Measurements from ENCODE around the gene ARHGAP23. TPM values are rescaled to one million over a fixed set of nuclear protein-coding genes. Genes with fewer than 3 reads are reported as not detected.

ARHGAP23 gene
- total RNA-seq, 2 experiments from 2014 or later = 0.73 TPM; not detected in 1

DNA sequence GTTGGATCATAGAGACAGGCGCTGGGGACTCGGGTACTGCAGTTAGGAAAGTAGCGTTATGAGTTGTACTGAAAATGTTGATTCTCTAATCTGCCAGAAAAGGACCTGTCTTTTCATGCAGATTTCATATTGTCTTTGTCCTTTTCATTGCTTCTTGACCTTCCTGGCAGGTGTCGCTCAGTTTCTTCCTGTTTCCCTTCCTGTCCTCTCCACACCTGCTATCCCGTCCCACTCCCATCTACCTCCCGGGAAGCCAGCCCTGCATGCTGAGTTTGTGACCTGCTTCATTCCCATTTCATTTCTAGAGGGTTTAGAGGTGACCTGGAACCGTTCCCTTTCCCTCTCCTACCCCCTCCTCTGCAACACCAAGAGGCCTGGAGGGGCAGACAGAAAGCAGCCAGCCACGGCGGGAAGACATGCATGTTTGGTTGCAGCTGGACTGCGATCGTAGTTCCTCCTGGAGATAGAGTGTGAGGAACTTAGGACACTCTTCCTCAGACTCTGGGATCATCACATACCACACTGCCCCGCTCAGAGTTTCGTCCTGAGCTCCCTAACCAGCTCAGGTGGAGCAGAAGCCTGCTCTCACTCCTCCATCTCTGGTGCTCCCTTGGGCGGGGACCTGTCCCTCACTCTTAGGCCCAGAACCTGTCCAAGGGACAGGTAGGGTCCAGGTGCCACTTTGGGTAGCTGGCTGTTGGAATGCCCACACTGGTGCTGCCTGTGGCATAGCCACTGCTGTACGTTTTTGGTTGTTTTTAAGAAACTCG, 23.9 kb upstream of the ARHGAP23 start:
- Histone ChIP-seq H3K27me3 (ENCODE audit: control insufficient read depth in 1 of 2, insufficient read depth in 2 of 2, low read length in 2 of 2) (no peaks in the 10 kb centered on the region), H3K4me3 (ENCODE audit: low read length) (no peak overlapping the region), H3K9me3 (ENCODE audit: control insufficient read depth in 1 of 2, insufficient read depth in 1 of 2, low read length in 2 of 2) (no peaks in the 10 kb centered on the region), H3K4me1 (ENCODE audit: insufficient read depth, low read length) (no peaks in the 10 kb centered on the region), H3K27ac (ENCODE audit: low read depth in 1 of 2, low read length in 2 of 2) (no peak overlapping the region), H3K36me3 (ENCODE audit: insufficient read depth, low read length) (peaks cover 22% of the 10 kb centered on the region)
- Mint-ChIP-seq H3K9me3 (no peaks in the 10 kb centered on the region), H3K27ac (no peak overlapping the region), H3K36me3 (ENCODE audit: low read depth) (peaks cover 29% of the 10 kb centered on the region), H3K4me3 (no peak overlapping the region), H3K27me3 (no peaks in the 10 kb centered on the region), H3K4me1 (ENCODE audit: low read depth) (no peaks in the 10 kb centered on the region)
- TF ChIP-seq, protein P1, sequence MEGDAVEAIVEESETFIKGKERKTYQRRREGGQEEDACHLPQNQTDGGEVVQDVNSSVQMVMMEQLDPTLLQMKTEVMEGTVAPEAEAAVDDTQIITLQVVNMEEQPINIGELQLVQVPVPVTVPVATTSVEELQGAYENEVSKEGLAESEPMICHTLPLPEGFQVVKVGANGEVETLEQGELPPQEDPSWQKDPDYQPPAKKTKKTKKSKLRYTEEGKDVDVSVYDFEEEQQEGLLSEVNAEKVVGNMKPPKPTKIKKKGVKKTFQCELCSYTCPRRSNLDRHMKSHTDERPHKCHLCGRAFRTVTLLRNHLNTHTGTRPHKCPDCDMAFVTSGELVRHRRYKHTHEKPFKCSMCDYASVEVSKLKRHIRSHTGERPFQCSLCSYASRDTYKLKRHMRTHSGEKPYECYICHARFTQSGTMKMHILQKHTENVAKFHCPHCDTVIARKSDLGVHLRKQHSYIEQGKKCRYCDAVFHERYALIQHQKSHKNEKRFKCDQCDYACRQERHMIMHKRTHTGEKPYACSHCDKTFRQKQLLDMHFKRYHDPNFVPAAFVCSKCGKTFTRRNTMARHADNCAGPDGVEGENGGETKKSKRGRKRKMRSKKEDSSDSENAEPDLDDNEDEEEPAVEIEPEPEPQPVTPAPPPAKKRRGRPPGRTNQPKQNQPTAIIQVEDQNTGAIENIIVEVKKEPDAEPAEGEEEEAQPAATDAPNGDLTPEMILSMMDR (IDR thresholded peaks at IDR 0.05) = no peak
- ATAC-seq (ENCODE audit: poor library complexity) = no peak
- intact Hi-C loops (cut with DNase I, micrococcal nuclease) = no loop called here
- ChIA-PET POLR2A (no interaction called here), CTCF (interaction anchor here (1.5 kb wide), 1 partner anchor 55 kb away, joined by 4 read pairs; no protein-coding TSS in a partner anchor)
- peak in 1 of 14 experiments; percentile 15 for DNase-seq

GRCh38 chr17:38405654-38406053, 22.6 kb upstream of the ARHGAP23 start:
- Mint-ChIP-seq H3K27ac (no peak overlapping the region), H3K36me3 (ENCODE audit: low read depth) (peaks cover 16% of the 10 kb centered on the region), H3K4me3 (no peak overlapping the region), H3K27me3 (peaks cover 6% of the 10 kb centered on the region), H3K4me1 (ENCODE audit: low read depth) (no peaks in the 10 kb centered on the region), H3K9me3 (no peaks in the 10 kb centered on the region)
- TF ChIP-seq, protein P1 (IDR thresholded peaks at IDR 0.05) = no peak
- Histone ChIP-seq H3K36me3 (ENCODE audit: insufficient read depth, low read length) (peaks cover 11% of the 10 kb centered on the region), H3K9me3 (ENCODE audit: control insufficient read depth in 1 of 2, insufficient read depth in 1 of 2, low read length in 2 of 2) (no peaks in the 10 kb centered on the region), H3K4me1 (ENCODE audit: insufficient read depth, low read length) (no peaks in the 10 kb centered on the region), H3K27ac (ENCODE audit: low read depth in 1 of 2, low read length in 2 of 2) (no peak overlapping the region), H3K27me3 (ENCODE audit: control insufficient read depth in 1 of 2, insufficient read depth in 2 of 2, low read length in 2 of 2) (no peaks in the 10 kb centered on the region), H3K4me3 (ENCODE audit: low read length) (no peak overlapping the region)
- ATAC-seq (ENCODE audit: poor library complexity) (no peak), DNase-seq (no peak)
- intact Hi-C loops (cut with DNase I, micrococcal nuclease) = no loop called here
- POLR2A ChIA-PET = no interaction called here
- CTCF ChIA-PET = no interaction called here

GRCh38 chr17:38410201-38410600, 18.1 kb upstream of the ARHGAP23 start:
- Histone ChIP-seq H3K27me3 (ENCODE audit: control insufficient read depth in 1 of 2, insufficient read depth in 2 of 2, low read length in 2 of 2) (peaks cover 1 to 4% of the 10 kb centered on the region in 2 experiments), H3K9me3 (ENCODE audit: control insufficient read depth in 1 of 2, insufficient read depth in 1 of 2, low read length in 2 of 2) (no peaks in the 10 kb centered on the region), H3K36me3 (ENCODE audit: insufficient read depth, low read length) (no peaks in the 10 kb centered on the region), H3K4me3 (ENCODE audit: low read length) (no peak overlapping the region), H3K27ac (ENCODE audit: low read depth in 1 of 2, low read length in 2 of 2) (no peak overlapping the region), H3K4me1 (ENCODE audit: insufficient read depth, low read length) (peaks cover 8% of the 10 kb centered on the region)
- no peak overlapping the region for H3K4me3 Mint-ChIP-seq
- ChIA-PET CTCF (no interaction called here), POLR2A (no interaction called here)
- H3K4me1 Mint-ChIP-seq (ENCODE audit: low read depth) = no peaks in the 10 kb centered on the region
- no peaks in the 10 kb centered on the region for H3K9me3 Mint-ChIP-seq
- TF ChIP-seq, protein P1 (IDR thresholded peaks at IDR 0.05) = no peak
- intact Hi-C loops (cut with DNase I, micrococcal nuclease) = loop anchor here in 1 of 2 experiments (10.0 kb wide), 1 partner anchor 145 kb away; no protein-coding TSS in a partner anchor
- H3K36me3 Mint-ChIP-seq (ENCODE audit: low read depth) = no peaks in the 10 kb centered on the region
- no peak for DNase-seq
- no peak for ATAC-seq (ENCODE audit: poor library complexity)
- H3K27me3 Mint-ChIP-seq = peaks cover 15% of the 10 kb centered on the region
- H3K27ac Mint-ChIP-seq = no peak overlapping the region

Measured in CD4-positive, alpha-beta T cell (primary cell).